ENCODE measurements around the gene SRPK2. TPM values are rescaled to one million over a fixed set of nuclear protein-coding genes. Genes with fewer than 3 reads are reported as not detected.

Gene SRPK2
- total RNA-seq, 2 donors from 2014 or later = 26.5 to 31.1 TPM

GRCh38 chr7:105257338-105257737 lies 131.4 kb downstream of the SRPK2 start:
- no peak for TF ChIP-seq CTCF (IDR thresholded peaks at IDR 0.05)
- Histone ChIP-seq H3K4me1 (ENCODE audit: control insufficient read depth in 1 of 2, low read depth in 2 of 2) (peaks cover 2 to 11% of the 10 kb centered on the region in 2 donors), H3K4me3 (no peak overlapping the region), H3K27ac (no peak overlapping the region), H3K27me3 (replicated peaks; ENCODE audit: insufficient read depth) (no peaks in the 10 kb centered on the region), H3K36me3 (no peaks in the 10 kb centered on the region), H3K9me3 (no peaks in the 10 kb centered on the region)
- DNase-seq (ENCODE audit: low spot score) = no peak
- no peak for ATAC-seq (ENCODE audit: insufficient number of reproducible peaks, low FRiP score, low read depth)

GRCh38 chr7:105256761-105257231 lies 131.9 kb downstream of the SRPK2 start:
- DNase-seq (ENCODE audit: low spot score) = no peak
- H3K36me3 ChIP-seq = no peaks in the 10 kb centered on the region
- peaks cover 7 to 11% of the 10 kb centered on the region in 2 donors for H3K4me1 ChIP-seq (ENCODE audit: control insufficient read depth in 1 of 2, low read depth in 2 of 2)
- ATAC-seq (ENCODE audit: insufficient number of reproducible peaks, low FRiP score, low read depth) = no peak
- TF ChIP-seq CTCF (IDR thresholded peaks at IDR 0.05) = no peak
- no peaks in the 10 kb centered on the region for H3K9me3 ChIP-seq
- H3K27me3 ChIP-seq (replicated peaks; ENCODE audit: insufficient read depth) = no peaks in the 10 kb centered on the region
- no peak overlapping the region for H3K27ac ChIP-seq
- no peak overlapping the region for H3K4me3 ChIP-seq

- DNase-seq (ENCODE audit: low spot score) (no peak), ATAC-seq (ENCODE audit: insufficient number of reproducible peaks, low FRiP score, low read depth) (no peak)
- H3K27ac ChIP-seq = no peak overlapping the region
- no peaks in the 10 kb centered on the region for H3K36me3 ChIP-seq
- no peak for TF ChIP-seq CTCF (IDR thresholded peaks at IDR 0.05)
- no peaks in the 10 kb centered on the region for H3K9me3 ChIP-seq
- H3K4me1 ChIP-seq (ENCODE audit: control insufficient read depth in 1 of 2, low read depth in 2 of 2) = peaks cover 15 to 18% of the 10 kb centered on the region in 2 donors
- H3K27me3 ChIP-seq (replicated peaks; ENCODE audit: insufficient read depth) = no peaks in the 10 kb centered on the region
- H3K4me3 ChIP-seq = no peak overlapping the region
Observed at GRCh38 chr7:105250706-105251105, 138.0 kb downstream of the SRPK2 start.

- no peak overlapping the region for H3K27ac ChIP-seq
- no peaks in the 10 kb centered on the region for H3K9me3 ChIP-seq
- no peak for TF ChIP-seq CTCF (IDR thresholded peaks at IDR 0.05)
- DNase-seq (ENCODE audit: low spot score) (no peak), ATAC-seq (ENCODE audit: insufficient number of reproducible peaks, low FRiP score, low read depth) (no peak)
- peaks cover 15 to 18% of the 10 kb centered on the region in 2 donors for H3K4me1 ChIP-seq (ENCODE audit: control insufficient read depth in 1 of 2, low read depth in 2 of 2)
- H3K4me3 ChIP-seq = no peak overlapping the region
- no peaks in the 10 kb centered on the region for H3K36me3 ChIP-seq
- H3K27me3 ChIP-seq (replicated peaks; ENCODE audit: insufficient read depth) = no peaks in the 10 kb centered on the region
Observed at GRCh38 chr7:105250239-105250638, 138.5 kb downstream of the SRPK2 start.

GRCh38 chr7:105249216-105249615 lies 139.5 kb downstream of the SRPK2 start:
- H3K4me3 ChIP-seq = no peak overlapping the region
- TF ChIP-seq CTCF (IDR thresholded peaks at IDR 0.05) = no peak
- no peaks in the 10 kb centered on the region for H3K27me3 ChIP-seq (replicated peaks; ENCODE audit: insufficient read depth)
- ATAC-seq (ENCODE audit: insufficient number of reproducible peaks, low FRiP score, low read depth) = no peak
- peaks cover 15 to 18% of the 10 kb centered on the region in 2 donors for H3K4me1 ChIP-seq (ENCODE audit: control insufficient read depth in 1 of 2, low read depth in 2 of 2)
- H3K36me3 ChIP-seq = no peaks in the 10 kb centered on the region
- H3K27ac ChIP-seq = no peak overlapping the region
- DNase-seq (ENCODE audit: low spot score) = no peak
- H3K9me3 ChIP-seq = no peaks in the 10 kb centered on the region

All from thoracic aorta (tissue), 2 donors.